Activated CD4-positive, alpha-beta T cell treated with anti-CD3 and anti-CD28 coated beads, Interleukin-2, Interleukin-6, amounts not matched to agents 100 ng/mL and 50 ng/mL, durations not matched to agents 16 hours and 8 hours (primary cell): ENCODE results near the gene KRTAP21-1.
A peak's percentile ranks its signal among the peaks of the same experiment; 100 is the strongest.
"Not testable (repeated sequence)": the region's sequence is repeated elsewhere in the genome, so short reads cannot be mapped to it uniquely, and the experiment has no call there.

Experiments
- DNase-seq: peaks from one replicate; pipeline ENCODE4 v3.0.0-alpha.2; 2020

KRTAP21-1 gene

GRCh38 chr21:30755328-30755727 lies at the start of gene KRTAP21-1:
Gene KRTAP21-1 (minus strand): TSS chr21:30755428. CDS start chr21:30755378, 50 bp downstream.
- DNase-seq: not testable (repeated sequence)

GRCh38 chr21:30800605-30801004 lies 45.4 kb upstream of the KRTAP21-1 start:
- DNase-seq: no peak

- DNase-seq: no peak
These were observed 38.5 kb upstream of the KRTAP21-1 start for GRCh38 chr21:30793581-30794314.

GRCh38 chr21:30779249-30779648 lies 24.0 kb upstream of the KRTAP21-1 start:
- no peak for DNase-seq

- DNase-seq: no peak
These were observed 14.7 kb upstream of the KRTAP21-1 start for GRCh38 chr21:30769724-30770431.

GRCh38 chr21:30760776-30761175 lies 5.5 kb upstream of the KRTAP21-1 start:
- no peak for DNase-seq

GRCh38 chr21:30758306-30758705 lies 3.1 kb upstream of the KRTAP21-1 start:
- no peak for DNase-seq

GRCh38 chr21:30747159-30747558 lies 8.1 kb downstream of the KRTAP21-1 start, which contains the start of gene KRTAP21-2:
Gene KRTAP21-2 (minus strand): TSS chr21:30747259. CDS start chr21:30747202, 57 bp downstream.
- DNase-seq: no peak

- no peak for DNase-seq
These were observed 14.8 kb downstream of the KRTAP21-1 start for GRCh38 chr21:30740462-30740861.

GRCh38 chr21:30733026-30733425 lies 22.2 kb downstream of the KRTAP21-1 start:
- no peak for DNase-seq

- DNase-seq: no peak
These were observed 28.5 kb downstream of the KRTAP21-1 start for GRCh38 chr21:30726726-30727125.

- peak; percentile 44 for DNase-seq
These were observed 35.8 kb downstream of the KRTAP21-1 start for GRCh38 chr21:30719401-30719800.

GRCh38 chr21:30718239-30718909 lies 36.9 kb downstream of the KRTAP21-1 start, which contains the start of gene KRTAP21-3:
Gene KRTAP21-3 (minus strand): TSS chr21:30718777. CDS start chr21:30718759, 18 bp downstream.
- DNase-seq: peak; percentile 83

- DNase-seq: no peak
These were observed 38.1 kb downstream of the KRTAP21-1 start for GRCh38 chr21:30717105-30717504.

GRCh38 chr21:30714946-30715345 lies 40.3 kb downstream of the KRTAP21-1 start:
- no peak for DNase-seq

GRCh38 chr21:30714456-30714855 lies 40.8 kb downstream of the KRTAP21-1 start:
- peak; percentile 16 for DNase-seq

GRCh38 chr21:30713766-30714165 lies 41.5 kb downstream of the KRTAP21-1 start:
- no peak for DNase-seq

GRCh38 chr21:30710499-30710898 lies 44.7 kb downstream of the KRTAP21-1 start:
- peak; percentile 14 for DNase-seq

- no peak for DNase-seq
These were observed 47.8 kb downstream of the KRTAP21-1 start for GRCh38 chr21:30707409-30707808.
